HepG2 (cell line): Measurements from ENCODE around the gene GRIN3B. TPM values are rescaled to one million over a fixed set of nuclear protein-coding genes. Genes with fewer than 3 reads are reported as not detected.

Source experiments
- ATAC-seq: fragments of 200-7000 bp; cut with Tn5 transposase; 3 replicates; pipeline ENCODE4 v1.9.1; 2020; ENCODE audit warnings: mild to moderate bottlenecking, moderate library complexity
- BruUV-seq: library from RNA; stranded (reverse); fragments of 400-500 nt; replicated peaks from 2 replicates; lab custom pipeline; 2021; lab: Mats Ljungman, UMichigan
- CTCF ChIA-PET: fragments of 300-600 bp; formaldehyde crosslinking; extraction: SDS; loops from one replicate; lab custom pipeline; 2021; ENCODE audit warnings: low total read pairs, inconsistent platforms, low intra/inter-chr PET ratio; lab: Yijun Ruan, JAX
- POLR2A ChIA-PET: fragments of 350-600 bp; sonication (Branson Sonifier 250); formaldehyde crosslinking; loops from one replicate; lab custom pipeline; 2020; ENCODE audit warnings: antibody characterized with exemption, inconsistent platforms; lab: Yijun Ruan, JAX
- DNase-seq: peaks from one replicate; pipeline ENCODE4 v3.0.0-alpha.2; 2015; ENCODE audit warnings: low spot score
- FAIRE-seq: peaks from 3 replicates; lab custom pipeline; 2011; peaks lifted over from hg19 to GRCh38; lab: Jason Lieb, UNC
- H2AFZ ChIP-seq: one replicate; pipeline ENCODE4 v1.6.1; 2011; ENCODE audit warnings: low read length, inconsistent platforms
- H3K27ac ChIP-seq: fragments of 300-600 bp; 3 replicates; pipeline ENCODE4 v1.8.0; 2011; ENCODE audit warnings: mixed run types, mild to moderate bottlenecking, mixed read lengths, low read length, inconsistent platforms; ENCODE audit not compliant: insufficient read depth; ENCODE audit errors: extremely low read length
- H3K27me3 ChIP-seq, 2 experiments: fragments of 200-600 bp in 1 of 2; 2 replicates in 1 of 2; 3 replicates in 1 of 2; pipeline versions ENCODE4 v1.6.0 to v1.8.0; 2011; ENCODE audit warnings: low read length in 2 of 2, mild to moderate bottlenecking in 2 of 2, moderate library complexity in 2 of 2, inconsistent platforms in 1 of 2; ENCODE audit not compliant: insufficient read depth in 2 of 2, control insufficient read depth in 1 of 2
- H3K36me3 ChIP-seq, 2 experiments: fragments of 200-600 bp in 1 of 2; replicated peaks in 1 of 2; 2 replicates in 1 of 2; 3 replicates in 1 of 2; pipeline versions ENCODE4 v1.5.1 to v1.8.0; 2011; ENCODE audit warnings: low read length in 2 of 2, inconsistent platforms in 1 of 2; ENCODE audit not compliant: insufficient read depth in 2 of 2, control insufficient read depth in 1 of 2
- H3K4me1 ChIP-seq: 2 replicates; pipeline ENCODE4 v1.5.1; 2012; ENCODE audit warnings: low read length, inconsistent platforms; ENCODE audit not compliant: insufficient read depth
- H3K4me2 ChIP-seq: 2 replicates; pipeline ENCODE4 v1.6.0; 2011; ENCODE audit warnings: low read depth, low read length, inconsistent platforms
- H3K4me3 ChIP-seq, 3 experiments: fragments of 200-600 bp in 1 of 3; sonication (generic), shearing (Covaris generic) in 1 of 3; replicated peaks in 1 of 3; 2 replicates each; pipeline ENCODE4 v1.5.1; 2011 to 2016; ENCODE audit warnings: low read length in 3 of 3, inconsistent platforms in 2 of 3, low read depth in 2 of 3, mild to moderate bottlenecking in 2 of 3, control low read depth in 1 of 3, mixed read lengths in 1 of 3; ENCODE audit not compliant: insufficient read depth in 1 of 3
- H3K79me2 ChIP-seq: one replicate; pipeline ENCODE4 v1.6.1; 2011; ENCODE audit warnings: low read length, inconsistent platforms; ENCODE audit not compliant: insufficient read depth
- H3K9ac ChIP-seq: 2 replicates; pipeline ENCODE4 v1.6.0; 2011; ENCODE audit warnings: mild to moderate bottlenecking, low read depth, low read length, inconsistent platforms; ENCODE audit not compliant: insufficient read depth
- H3K9me3 ChIP-seq: 2 replicates; pipeline ENCODE4 v1.5.1; 2012; ENCODE audit warnings: mild to moderate bottlenecking, low read length
- H4K20me1 ChIP-seq: 2 replicates; pipeline ENCODE4 v1.6.0; 2011; ENCODE audit warnings: inconsistent platforms, mild to moderate bottlenecking, low read length, moderate library complexity; ENCODE audit not compliant: insufficient read depth
- EED ChIP-seq: sonication (generic); formaldehyde crosslinking; IDR thresholded peaks from 2 replicates; pipeline ENCODE4 v1.5.0; 2020; ENCODE audit warnings: mild to moderate bottlenecking, missing genetic modification reagents
- EZH2 ChIP-seq: conservative IDR thresholded peaks from 2 replicates; pipeline ENCODE4 v1.6.1; 2012; ENCODE audit warnings: mild to moderate bottlenecking, low read depth, low read length, moderate library complexity
- HDAC6 ChIP-seq: fragments of 200-600 bp; sonication (generic); IDR thresholded peaks from 2 replicates; pipeline ENCODE4 v1.7.0; 2017; ENCODE audit warnings: mild to moderate bottlenecking, antibody characterized with exemption, low read length, low read depth
- MEIS1 ChIP-seq: sonication (generic); formaldehyde crosslinking; IDR thresholded peaks from 2 replicates; pipeline ENCODE4 v1.9.0; 2021; ENCODE audit warnings: mild to moderate bottlenecking, missing genetic modification reagents, moderate library complexity, borderline replicate concordance
- NFYB ChIP-seq: sonication (generic); formaldehyde crosslinking; IDR thresholded peaks from 2 replicates; pipeline ENCODE4 v1.4.0; 2020; ENCODE audit warnings: missing genetic modification reagents
- POLR2A ChIP-seq, 2 experiments: IDR thresholded peaks; 2 replicates each; pipeline ENCODE4 v1.6.1; 2011; ENCODE audit warnings: low read depth in 2 of 2, low read length in 2 of 2, mild to moderate bottlenecking in 1 of 2, moderate library complexity in 1 of 2; ENCODE audit not compliant: insufficient read depth in 1 of 2
- RCOR2 ChIP-seq: IDR thresholded peaks from 2 replicates; pipeline ENCODE4 v1.6.1; 2016; ENCODE audit warnings: missing biosample characterization, missing genetic modification reagents
- REXO4 ChIP-seq: sonication (generic); formaldehyde crosslinking; IDR thresholded peaks from 2 replicates; pipeline ENCODE4 v1.8.0; 2022; ENCODE audit warnings: missing genetic modification reagents, mild to moderate bottlenecking, borderline replicate concordance
- SRSF9 ChIP-seq: fragments of 200-400 bp; formaldehyde crosslinking; IDR thresholded peaks from 2 replicates; pipeline ENCODE4 v1.6.1; 2018; ENCODE audit warnings: borderline replicate concordance, mild to moderate bottlenecking, low read depth, low read length; ENCODE audit not compliant: insufficient read depth, poor library complexity, severe bottlenecking
- TBL1XR1 ChIP-seq: fragments of 150-350 bp; IDR thresholded peaks from 2 replicates; pipeline ENCODE4 v1.6.1; 2014; ENCODE audit warnings: borderline replicate concordance, low read length; ENCODE audit not compliant: partially characterized antibody
- ZFX ChIP-seq: sonication (generic); formaldehyde crosslinking; IDR thresholded peaks from 2 replicates; pipeline ENCODE4 v1.4.0; 2020; ENCODE audit warnings: mild to moderate bottlenecking, low read depth, missing genetic modification reagents, moderate library complexity
- ZKSCAN8 ChIP-seq: IDR thresholded peaks from 2 replicates; pipeline ENCODE4 v1.6.1; 2016; ENCODE audit warnings: borderline replicate concordance, missing genetic modification reagents, missing compliant biosample characterization
- ZNF143 ChIP-seq: sonication (generic); formaldehyde crosslinking; IDR thresholded peaks from 2 replicates; pipeline ENCODE4 v1.4.0; 2020; ENCODE audit warnings: missing genetic modification reagents
- ZNF232 ChIP-seq: sonication (generic); formaldehyde crosslinking; IDR thresholded peaks from 2 replicates; pipeline ENCODE4 v1.4.0; 2020; ENCODE audit warnings: missing genetic modification reagents, borderline replicate concordance
- ZNF317 ChIP-seq: sonication (generic); formaldehyde crosslinking; IDR thresholded peaks from 2 replicates; pipeline ENCODE4 v1.5.0; 2020; ENCODE audit warnings: mild to moderate bottlenecking, missing genetic modification reagents
- ZNF354B ChIP-seq: sonication (generic); formaldehyde crosslinking; IDR thresholded peaks from 2 replicates; pipeline ENCODE4 v1.8.0; 2022; ENCODE audit warnings: mild to moderate bottlenecking, missing genetic modification reagents
- ZNF446 ChIP-seq: sonication (generic); formaldehyde crosslinking; IDR thresholded peaks from 2 replicates; pipeline ENCODE4 v1.5.0; 2020; ENCODE audit warnings: mild to moderate bottlenecking, missing genetic modification reagents
- ZNF552 ChIP-seq: sonication (generic); formaldehyde crosslinking; IDR thresholded peaks from 2 replicates; pipeline ENCODE4 v1.9.0; 2022; ENCODE audit warnings: missing genetic modification reagents, mild to moderate bottlenecking, borderline replicate concordance
- ZNF589 ChIP-seq: sonication (generic); formaldehyde crosslinking; conservative IDR thresholded peaks from 2 replicates; pipeline ENCODE4 v1.8.0; 2022; ENCODE audit warnings: mild to moderate bottlenecking, moderate library complexity, missing genetic modification reagents
- ZNF775 ChIP-seq: sonication (generic); formaldehyde crosslinking; IDR thresholded peaks from 2 replicates; pipeline ENCODE4 v1.4.0; 2020; ENCODE audit warnings: missing genetic modification reagents, mild to moderate bottlenecking, moderate library complexity, borderline replicate concordance
- WGBS: methylation state at CpG from one replicate; pipeline ENCODE4 v1.1.6; 2017; ENCODE audit warnings: low lambda C conversion rate; 5-methylcytosine and 5-hydroxymethylcytosine counted together
- in situ Hi-C: cut with HindIII; loops from 2 replicates; pipeline ENCODE4 v1.10.0; 2017; ENCODE audit warnings: low pct_unique_long_range_greater_than_20kb; ENCODE audit not compliant: extremely low pct_ligation_motif_present
- intact Hi-C: fragments of 100-400 bp; cut with micrococcal nuclease; formaldehyde crosslinking; loops from one replicate; pipeline ENCODE4 v1.10.0; 2022; ENCODE audit not compliant: unreplicated experiment
- polyA plus RNA-seq, 8 experiments: library from polyadenylated mRNA; depleted of rRNA in 3 of 8; stranded (reverse) in 7 of 8; unstranded in 1 of 8; fragments of >200 nt; fragmentation: Illumina TruSeq in 4 of 8; extraction: Trizol in 4 of 8; gene quantifications; 2 replicates each; pipeline versions ENCODE4 v1.2.1 to v1.2.3, GENCODE V29; 2011 to 2016; ENCODE audit warnings: low read depth in 4 of 8, missing spikeins in 1 of 8, mixed read lengths in 1 of 8; ENCODE audit not compliant: insufficient read depth in 1 of 8
- total RNA-seq, 5 experiments: library from RNA; depleted of rRNA; stranded (reverse); fragments of >200 nt; fragmentation: Illumina TruSeq; extraction: Trizol; gene quantifications; 2 replicates each; pipeline ENCODE4 v1.2.3, GENCODE V29; 2016; ENCODE audit warnings: low read depth in 1 of 5
- TF ChIP-seq, protein P1 (sequence below): sonication (generic); formaldehyde crosslinking; IDR thresholded peaks from 2 replicates; pipeline ENCODE4 v1.8.1; 2022; ENCODE audit warnings: mild to moderate bottlenecking, missing genetic modification reagents
- TF ChIP-seq, protein P2 (sequence below): sonication (generic); formaldehyde crosslinking; IDR thresholded peaks from 2 replicates; pipeline ENCODE4 v1.4.0; 2020; ENCODE audit warnings: mild to moderate bottlenecking, missing genetic modification reagents

Gene GRIN3B
- total and polyA plus RNA-seq, 2 of the 13 experiments (the other 11 are each of a cell fraction or from before 2014, with no cell fraction given), result 0.07 to 0.20 TPM

DNA sequence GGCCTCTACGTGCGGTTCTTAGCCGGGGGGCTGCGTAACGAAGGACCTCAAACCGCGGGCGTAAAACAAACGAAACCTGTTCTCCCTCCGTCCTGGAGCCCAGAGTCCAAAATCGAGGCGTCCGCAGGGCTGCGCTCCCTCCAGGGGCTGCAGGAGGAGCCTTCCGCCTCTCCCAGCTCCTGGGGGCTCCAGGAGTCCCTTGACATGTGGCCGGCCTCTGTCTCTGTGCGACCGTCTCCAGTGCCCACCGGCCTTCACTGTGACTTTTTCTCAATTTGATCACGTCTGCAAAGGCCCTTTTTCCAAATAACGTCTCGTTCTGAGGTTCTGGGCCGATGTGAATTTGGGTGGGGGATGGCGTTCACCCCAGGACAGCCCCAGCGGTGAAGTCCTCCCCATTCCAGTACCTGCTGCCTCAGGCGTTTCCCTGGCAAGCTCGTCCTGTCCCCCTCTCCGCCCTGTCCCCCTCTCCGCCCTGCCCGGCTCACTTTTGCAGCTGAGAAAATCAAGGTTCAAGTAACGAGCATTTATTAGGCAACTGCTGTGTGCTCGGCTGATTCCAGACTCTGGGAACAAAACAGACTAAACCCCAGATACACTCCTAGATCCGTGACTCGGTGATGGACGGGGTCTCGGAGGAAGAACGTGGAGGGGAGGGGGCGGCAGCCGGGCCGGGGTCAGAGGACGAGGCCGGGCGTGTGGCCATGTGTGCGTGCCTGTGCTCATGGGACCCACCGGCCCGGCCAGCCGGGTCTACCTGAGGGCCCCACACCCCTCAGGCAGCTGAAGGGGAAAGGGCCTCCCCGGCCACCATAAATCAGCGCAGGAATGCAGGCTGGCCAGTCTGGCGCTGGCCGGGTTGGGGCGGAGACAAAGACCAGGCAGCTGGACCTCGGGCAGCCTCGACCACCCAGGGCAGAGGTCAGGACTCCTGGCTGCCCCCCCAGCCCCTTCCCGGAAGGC lies 44.1 kb upstream of the GRIN3B start:
- intact Hi-C loops, result no loop called here
- H3K4me2 ChIP-seq, result no peak overlapping the region
- peak overlapping the region; percentile 99 for H3K27ac ChIP-seq
- ATAC-seq, result no peak
- H3K4me3 ChIP-seq, result no peak overlapping the region
- BruUV-seq, result no TSS peak
- DNase-seq, result no peak
- H3K27me3 ChIP-seq, result no peaks in the 10 kb centered on the region
- ChIA-PET POLR2A (interaction anchor here (1.1 to 4.8 kb wide), 3 partner anchors 10 to 32 kb away, joined by 3 to 39 read pairs (median 3); partner anchors contain the start of gene WDR18), CTCF (no interaction called here)
- peaks cover 91% of the 10 kb centered on the region for H3K4me1 ChIP-seq
- WGBS, result 95% methylated on average over 33 of the region's 55 CpGs
- H3K79me2 ChIP-seq, result peaks cover 77% of the 10 kb centered on the region
- no peak overlapping the region for H2AFZ ChIP-seq
- in situ Hi-C loops, result no loop called here
- FAIRE-seq, result no peak
- peak overlapping the region; percentile 22; the same call in 1 of the 2 replicates for H3K9ac ChIP-seq
- H3K9me3 ChIP-seq, result no peaks in the 10 kb centered on the region
- no peaks in the 10 kb centered on the region for H4K20me1 ChIP-seq
- H3K36me3 ChIP-seq, result peaks cover 8 to 22% of the 10 kb centered on the region in 2 experiments; a peak in 4 of 5 replicates
- TF ChIP-seq, protein P1, sequence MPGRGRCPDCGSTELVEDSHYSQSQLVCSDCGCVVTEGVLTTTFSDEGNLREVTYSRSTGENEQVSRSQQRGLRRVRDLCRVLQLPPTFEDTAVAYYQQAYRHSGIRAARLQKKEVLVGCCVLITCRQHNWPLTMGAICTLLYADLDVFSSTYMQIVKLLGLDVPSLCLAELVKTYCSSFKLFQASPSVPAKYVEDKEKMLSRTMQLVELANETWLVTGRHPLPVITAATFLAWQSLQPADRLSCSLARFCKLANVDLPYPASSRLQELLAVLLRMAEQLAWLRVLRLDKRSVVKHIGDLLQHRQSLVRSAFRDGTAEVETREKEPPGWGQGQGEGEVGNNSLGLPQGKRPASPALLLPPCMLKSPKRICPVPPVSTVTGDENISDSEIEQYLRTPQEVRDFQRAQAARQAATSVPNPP (CRISPR knock-in tag), result no peak
- TF ChIP-seq REXO4 (CRISPR knock-in tag) (no peak), SRSF9 (no peak), ZFX (CRISPR knock-in tag) (peak; percentile 17), MEIS1 (CRISPR knock-in tag) (no peak), ZNF354B (CRISPR knock-in tag) (no peak), TBL1XR1 (no peak), ZNF552 (CRISPR knock-in tag) (no peak), ZNF232 (CRISPR knock-in tag) (no peak), ZNF317 (CRISPR knock-in tag) (no peak), ZNF446 (CRISPR knock-in tag) (no peak), ZKSCAN8 (CRISPR knock-in tag) (peak; percentile 55; the same call in 1 of the 2 replicates), HDAC6 (no peak), ZNF143 (CRISPR knock-in tag) (no peak), RCOR2 (no peak), NFYB (CRISPR knock-in tag) (no peak), ZNF589 (CRISPR knock-in tag) (no peak), EED (CRISPR knock-in tag) (no peak), EZH2 (no peak), POLR2A (IDR thresholded peaks at IDR 0.05; ENCODE audit: insufficient read depth in 1 of 2, low read depth in 2 of 2, low read length in 2 of 2) (peak in 1 of 2 experiments; percentile 35; a peak in 1 of 4 replicates), ZNF775 (CRISPR knock-in tag) (no peak)
- TF ChIP-seq, protein P2, sequence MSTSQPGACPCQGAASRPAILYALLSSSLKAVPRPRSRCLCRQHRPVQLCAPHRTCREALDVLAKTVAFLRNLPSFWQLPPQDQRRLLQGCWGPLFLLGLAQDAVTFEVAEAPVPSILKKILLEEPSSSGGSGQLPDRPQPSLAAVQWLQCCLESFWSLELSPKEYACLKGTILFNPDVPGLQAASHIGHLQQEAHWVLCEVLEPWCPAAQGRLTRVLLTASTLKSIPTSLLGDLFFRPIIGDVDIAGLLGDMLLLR (CRISPR knock-in tag), result no peak
